Fibroblast of pulmonary artery (primary cell): ENCODE results near the gene CAMTA1.

Experiments
- DNase-seq: peaks from one replicate; pipeline ENCODE4 v3.0.0-alpha.2; 2010; ENCODE audit warnings: low read depth
- H3K4me3 ChIP-seq: replicated peaks from 2 replicates; pipeline ENCODE4 v1.5.1; 2011; ENCODE audit warnings: low read depth, mild to moderate bottlenecking, control low read depth, low read length, moderate library complexity
- TF ChIP-seq, protein P1 (sequence below): IDR thresholded peaks from 2 replicates; pipeline ENCODE4 v1.5.1; 2011; ENCODE audit warnings: mild to moderate bottlenecking, control low read depth, low read length, inconsistent platforms; ENCODE audit errors: missing control alignments

CAMTA1 gene

DNA sequence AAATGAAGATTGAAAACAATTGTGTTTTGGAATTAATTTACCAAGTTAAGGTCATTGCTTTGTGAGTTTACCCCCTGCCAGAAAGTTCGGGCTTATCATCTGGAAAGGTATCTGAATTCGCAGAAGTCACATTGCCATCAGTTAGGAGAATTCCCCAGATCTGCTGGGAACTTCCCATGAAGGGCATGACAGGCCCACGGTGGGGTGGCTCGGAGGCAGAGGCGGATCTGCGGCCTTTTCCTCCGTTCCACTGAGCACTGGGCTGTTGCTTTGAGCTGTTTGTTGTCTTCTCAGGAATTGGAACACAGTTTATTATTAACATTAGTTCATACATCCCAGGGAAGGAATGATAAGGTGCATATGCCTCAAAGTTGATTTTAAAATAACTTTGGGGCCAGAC lies 320.0 kb downstream of the CAMTA1 start:
- TF ChIP-seq, protein P1, sequence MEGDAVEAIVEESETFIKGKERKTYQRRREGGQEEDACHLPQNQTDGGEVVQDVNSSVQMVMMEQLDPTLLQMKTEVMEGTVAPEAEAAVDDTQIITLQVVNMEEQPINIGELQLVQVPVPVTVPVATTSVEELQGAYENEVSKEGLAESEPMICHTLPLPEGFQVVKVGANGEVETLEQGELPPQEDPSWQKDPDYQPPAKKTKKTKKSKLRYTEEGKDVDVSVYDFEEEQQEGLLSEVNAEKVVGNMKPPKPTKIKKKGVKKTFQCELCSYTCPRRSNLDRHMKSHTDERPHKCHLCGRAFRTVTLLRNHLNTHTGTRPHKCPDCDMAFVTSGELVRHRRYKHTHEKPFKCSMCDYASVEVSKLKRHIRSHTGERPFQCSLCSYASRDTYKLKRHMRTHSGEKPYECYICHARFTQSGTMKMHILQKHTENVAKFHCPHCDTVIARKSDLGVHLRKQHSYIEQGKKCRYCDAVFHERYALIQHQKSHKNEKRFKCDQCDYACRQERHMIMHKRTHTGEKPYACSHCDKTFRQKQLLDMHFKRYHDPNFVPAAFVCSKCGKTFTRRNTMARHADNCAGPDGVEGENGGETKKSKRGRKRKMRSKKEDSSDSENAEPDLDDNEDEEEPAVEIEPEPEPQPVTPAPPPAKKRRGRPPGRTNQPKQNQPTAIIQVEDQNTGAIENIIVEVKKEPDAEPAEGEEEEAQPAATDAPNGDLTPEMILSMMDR: no peak
- DNase-seq: no peak
- H3K4me3 ChIP-seq: no peak overlapping the region

DNA sequence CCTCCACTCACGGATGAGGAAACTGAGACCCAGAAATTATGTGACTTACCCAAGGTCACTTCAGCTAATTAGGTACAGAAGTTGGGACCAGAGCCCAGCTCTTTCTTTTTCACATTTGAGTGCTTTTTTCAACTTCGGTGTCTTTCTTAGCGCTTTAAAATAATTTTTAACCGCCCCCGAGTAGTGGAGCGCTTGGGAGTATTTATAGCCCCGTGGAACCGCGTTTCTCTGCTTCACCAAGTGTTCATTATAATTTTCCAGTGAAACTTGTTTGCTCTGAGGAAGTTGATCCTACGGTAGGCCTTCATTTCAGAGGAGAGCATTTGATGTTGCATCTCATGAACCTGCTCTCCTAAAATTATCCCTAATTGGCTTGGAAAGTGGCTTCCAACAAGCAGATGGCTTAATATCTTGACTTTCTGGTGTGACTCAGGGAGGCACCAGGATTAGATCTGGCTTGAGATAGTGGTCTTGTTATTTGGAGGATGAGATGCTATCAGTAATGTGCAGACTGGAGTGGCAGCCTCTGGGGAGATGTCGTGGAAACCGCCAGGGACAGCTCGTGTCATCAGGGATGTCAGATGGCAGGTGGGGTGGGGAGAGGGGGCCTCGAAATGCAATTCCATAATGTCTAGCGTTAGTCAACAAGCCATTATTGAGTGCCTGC lies 321.3 kb downstream of the CAMTA1 start:
- TF ChIP-seq, protein P1: no peak
- DNase-seq: no peak
- no peak overlapping the region for H3K4me3 ChIP-seq

DNA sequence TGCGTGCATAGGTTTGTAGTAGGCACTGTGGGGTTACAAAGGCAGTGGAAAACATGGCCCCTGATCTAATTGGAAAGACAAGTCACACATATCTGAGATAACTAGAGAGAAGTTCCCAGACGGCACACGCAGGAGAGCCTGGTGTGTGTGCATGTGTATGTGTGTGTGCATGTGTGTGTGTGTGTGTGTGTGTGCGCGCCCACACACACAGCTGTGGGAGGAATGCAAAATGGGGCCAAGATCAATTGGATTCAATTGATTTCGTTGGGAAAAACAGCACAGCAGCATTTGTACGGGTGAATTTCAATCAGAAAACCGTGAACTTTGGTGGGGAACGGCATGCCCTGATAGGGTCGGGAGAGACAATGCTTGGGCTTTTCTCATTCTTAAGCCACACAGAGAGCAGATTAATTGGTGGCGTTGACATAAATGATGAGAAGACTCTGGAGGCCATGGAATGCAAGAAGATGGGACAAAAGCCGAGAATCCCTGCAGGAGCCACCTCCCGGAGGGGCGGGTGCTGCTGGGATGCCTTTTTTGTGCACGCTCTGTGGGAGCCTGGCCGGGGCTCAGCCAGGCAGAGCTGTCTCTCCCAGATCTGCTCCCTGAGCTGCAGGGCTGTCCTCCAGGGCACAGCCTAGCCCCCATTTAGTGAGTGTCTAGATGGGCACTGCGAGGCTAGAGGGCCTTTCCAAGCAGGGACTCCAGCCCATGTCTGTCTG lies 322.0 kb downstream of the CAMTA1 start:
- no peak overlapping the region for H3K4me3 ChIP-seq
- TF ChIP-seq, protein P1: no peak
- no peak for DNase-seq

DNA sequence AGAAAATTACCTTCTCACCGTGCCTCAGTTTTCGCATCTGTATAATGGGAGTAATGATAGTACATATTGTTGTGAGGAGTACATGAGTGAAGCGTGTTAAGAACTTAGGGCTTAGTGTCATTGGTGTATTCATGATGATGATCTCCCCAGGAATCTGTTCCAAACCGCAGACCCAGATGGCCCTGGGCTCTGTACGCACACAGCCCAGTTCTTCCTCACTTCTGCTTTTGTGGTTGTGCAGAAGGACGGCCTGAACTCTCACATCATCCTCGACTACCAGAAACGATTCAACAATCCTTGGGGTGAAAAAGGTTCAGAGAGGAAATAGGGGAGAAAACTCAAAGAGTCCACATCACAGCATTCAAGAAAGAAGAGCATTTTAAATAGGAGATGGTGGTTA lies 323.0 kb downstream of the CAMTA1 start:
- no peak for DNase-seq
- no peak overlapping the region for H3K4me3 ChIP-seq
- TF ChIP-seq, protein P1: no peak

DNA sequence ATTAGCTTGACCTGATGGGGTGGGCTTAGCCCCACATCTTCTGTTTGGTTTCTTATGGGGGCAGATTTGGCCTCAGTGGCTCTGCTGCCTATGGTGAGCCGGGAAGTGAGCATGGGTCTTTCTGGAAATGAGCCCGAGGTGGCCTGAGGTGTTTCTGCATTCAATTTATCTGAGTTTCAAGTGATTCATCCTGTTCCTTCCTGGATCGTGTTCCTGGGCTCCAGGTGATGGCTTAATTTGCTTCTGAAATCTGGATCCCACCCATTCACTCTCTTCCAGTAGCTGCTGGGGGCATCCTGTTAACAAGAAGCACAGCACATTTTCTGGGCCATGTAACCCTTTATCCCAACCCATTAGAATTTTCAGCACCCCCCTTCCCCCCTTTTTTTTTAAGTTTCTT lies 324.6 kb downstream of the CAMTA1 start:
- no peak for DNase-seq
- TF ChIP-seq, protein P1: no peak
- H3K4me3 ChIP-seq: no peak overlapping the region

DNA sequence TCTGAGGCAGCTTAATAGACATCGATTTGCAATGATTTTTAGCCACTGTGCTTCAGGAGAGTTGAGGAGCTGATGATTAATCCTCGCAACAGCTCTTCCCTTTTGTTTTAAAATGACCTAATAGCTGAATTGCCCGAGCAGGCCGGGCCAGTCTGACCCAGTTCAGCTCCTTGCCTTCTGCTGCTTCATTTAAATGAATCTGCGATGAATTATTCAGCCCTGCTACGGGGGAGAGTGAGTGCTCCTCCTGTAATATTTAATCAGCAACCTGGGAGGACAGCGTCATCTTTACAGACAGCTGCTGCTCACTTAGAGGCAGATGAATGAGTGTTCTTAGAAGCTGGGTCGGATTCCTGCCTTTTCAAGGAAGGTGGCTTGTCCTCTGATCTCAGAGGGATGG lies 325.1 kb downstream of the CAMTA1 start:
- H3K4me3 ChIP-seq: no peak overlapping the region
- TF ChIP-seq, protein P1: no peak
- no peak for DNase-seq
